Memory B cell (primary cell): ENCODE results near the gene WWTR1.

Source experiments
- ATAC-seq: fragments of 150-1000 bp; cut with Tn5 transposase; 2 replicates; pipeline ENCODE4 v1.10.0; 2021; ENCODE audit warnings: low read depth, mild to moderate bottlenecking, moderate library complexity
- DNase-seq, 2 donors: peaks; one replicate each; pipeline ENCODE4 v3.0.0; 2022; ENCODE audit warnings: low spot score in 2 of 2
- H3K27ac Mint-ChIP-seq: one replicate; pipeline ENCODE4 v1.8.0; 2022; ENCODE audit warnings: mild to moderate bottlenecking, moderate library complexity, mixed read lengths
- H3K27me3 Mint-ChIP-seq: one replicate; pipeline ENCODE4 v1.8.0; 2022; ENCODE audit warnings: mixed read lengths
- H3K36me3 Mint-ChIP-seq: one replicate; pipeline ENCODE4 v1.8.0; 2022; ENCODE audit warnings: mild to moderate bottlenecking, mixed read lengths
- H3K4me1 Mint-ChIP-seq: one replicate; pipeline ENCODE4 v1.8.0; 2022; ENCODE audit warnings: mixed read lengths
- H3K4me3 Mint-ChIP-seq: one replicate; pipeline ENCODE4 v1.8.0; 2022; ENCODE audit warnings: mild to moderate bottlenecking, moderate library complexity, mixed read lengths
- H3K9me3 Mint-ChIP-seq: one replicate; pipeline ENCODE4 v1.8.0; 2022; ENCODE audit warnings: mixed read lengths

The WWTR1 gene

DNA sequence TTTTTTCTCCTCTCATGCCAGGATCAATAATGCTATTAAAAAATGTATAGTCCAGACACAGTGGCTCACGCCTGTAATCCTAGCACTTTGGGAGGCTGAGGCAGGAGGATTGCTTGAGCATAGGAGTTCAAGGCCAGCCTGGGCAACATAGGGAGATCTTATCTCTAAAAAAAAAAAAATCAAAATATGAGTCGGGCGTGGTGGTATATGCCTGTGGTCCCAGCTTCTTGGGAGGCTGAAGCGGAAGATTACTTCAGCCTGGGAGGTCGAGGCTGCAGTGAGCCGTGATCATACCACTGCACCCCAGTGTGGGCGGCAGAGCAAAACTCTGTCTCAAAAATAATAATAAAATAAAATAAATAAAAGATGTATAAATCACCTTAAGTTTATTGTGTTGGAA, 75.4 kb downstream of the WWTR1 start:
- Mint-ChIP-seq H3K27ac (no peak overlapping the region), H3K27me3 (peaks cover 6% of the 10 kb centered on the region), H3K36me3 (no peaks in the 10 kb centered on the region), H3K4me1 (peaks cover 11% of the 10 kb centered on the region), H3K9me3 (no peaks in the 10 kb centered on the region), H3K4me3 (no peak overlapping the region)
- DNase-seq: no peak
- ATAC-seq: no peak

DNA sequence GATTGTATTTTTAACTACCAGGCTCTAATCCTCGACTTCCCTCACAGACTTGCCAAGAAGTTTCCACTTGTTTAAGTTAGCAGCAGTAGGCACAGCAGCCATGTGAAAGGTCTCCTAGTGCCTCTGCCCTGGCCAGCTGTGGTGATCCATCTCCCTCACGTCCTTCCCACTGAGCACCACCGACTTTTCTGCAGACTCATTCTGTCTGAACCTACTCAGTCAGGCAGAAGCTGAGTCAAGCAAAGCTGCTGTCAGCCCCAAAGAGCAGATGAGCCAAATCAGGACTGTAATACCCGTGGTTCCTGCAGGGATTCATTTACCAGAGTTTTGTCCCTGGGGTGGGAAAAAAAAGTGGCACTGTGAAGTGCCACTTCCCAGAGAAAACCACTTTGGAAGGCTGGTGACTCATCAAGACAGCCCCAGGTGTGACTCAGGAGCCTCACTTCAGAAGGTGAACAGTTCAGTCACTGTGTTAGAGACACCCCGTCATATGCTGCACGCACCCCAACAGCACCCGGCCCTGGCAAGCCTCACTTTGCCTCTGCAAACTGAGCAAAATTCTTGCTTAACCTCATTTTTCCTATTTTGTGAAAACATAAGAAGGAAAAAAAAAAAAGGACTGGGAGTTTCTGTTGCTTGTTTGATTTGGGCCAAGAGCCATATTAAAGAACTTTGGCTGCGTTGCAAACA, 76.0 kb downstream of the WWTR1 start:
- Mint-ChIP-seq H3K9me3 (no peaks in the 10 kb centered on the region), H3K27ac (no peak overlapping the region), H3K36me3 (no peaks in the 10 kb centered on the region), H3K4me1 (peaks cover 11% of the 10 kb centered on the region), H3K27me3 (peaks cover 4% of the 10 kb centered on the region), H3K4me3 (peak overlapping the region; percentile 1)
- ATAC-seq (no peak), DNase-seq (no peak)

DNA sequence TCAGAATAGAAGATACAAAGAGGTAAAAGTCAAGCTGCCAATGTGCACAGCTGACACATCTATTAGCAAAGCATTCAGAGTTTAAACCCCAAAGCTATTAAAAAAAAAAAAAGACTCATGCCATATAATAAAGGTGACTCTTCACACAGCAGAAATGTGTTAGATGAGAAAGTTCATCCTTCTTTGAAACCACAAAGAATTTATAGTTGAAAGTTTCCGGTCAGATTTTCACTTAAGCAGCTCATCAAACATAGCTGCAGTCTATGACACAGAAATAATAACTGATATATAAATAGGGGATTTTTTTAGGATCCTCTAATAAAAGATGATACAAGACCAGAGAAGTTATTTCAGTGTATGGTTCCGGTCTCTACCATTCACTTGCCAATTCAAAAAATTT, 76.6 kb downstream of the WWTR1 start:
- DNase-seq (no peak), ATAC-seq (no peak)
- Mint-ChIP-seq H3K27ac (no peak overlapping the region), H3K36me3 (no peaks in the 10 kb centered on the region), H3K9me3 (no peaks in the 10 kb centered on the region), H3K27me3 (peaks cover 3% of the 10 kb centered on the region), H3K4me1 (peaks cover 12% of the 10 kb centered on the region), H3K4me3 (no peak overlapping the region)

DNA sequence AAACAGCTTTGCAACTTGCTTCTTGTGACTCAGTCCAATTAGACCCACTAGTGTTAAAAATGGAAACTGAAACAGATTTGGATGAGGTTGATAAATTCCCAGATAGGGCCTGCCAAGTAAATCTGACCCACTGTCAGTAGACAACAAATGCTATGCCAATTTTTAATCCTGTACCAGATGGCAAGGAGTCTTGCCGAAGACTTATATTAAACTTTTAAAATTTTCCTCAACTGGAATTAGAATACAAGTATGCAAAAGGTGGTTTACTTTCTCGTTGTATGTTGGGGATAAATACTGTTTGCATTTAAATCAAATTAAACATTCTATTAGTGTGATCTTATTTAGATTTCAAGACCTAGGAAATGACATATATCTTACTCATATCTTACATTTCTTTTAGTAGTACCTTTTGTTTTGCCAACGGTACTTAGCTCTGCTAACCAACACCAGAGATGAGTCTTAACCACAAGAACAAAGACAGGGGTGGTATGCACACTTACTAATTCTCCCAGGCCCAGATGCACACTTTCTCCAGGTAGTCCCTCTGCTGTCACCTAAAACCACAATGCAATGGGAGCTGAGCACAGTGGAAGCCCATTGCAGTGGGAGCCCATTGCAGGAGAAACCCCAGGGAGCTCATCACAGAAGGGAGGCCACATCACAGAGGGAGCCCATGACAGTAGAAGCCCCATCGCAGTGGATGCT, 77.8 kb downstream of the WWTR1 start:
- H3K36me3 Mint-ChIP-seq: no peaks in the 10 kb centered on the region
- ATAC-seq (no peak), DNase-seq (no peak)
- no peaks in the 10 kb centered on the region for H3K9me3 Mint-ChIP-seq
- H3K27ac Mint-ChIP-seq: no peak overlapping the region
- peaks cover 11% of the 10 kb centered on the region for H3K4me1 Mint-ChIP-seq
- peaks cover 3% of the 10 kb centered on the region for H3K27me3 Mint-ChIP-seq
- H3K4me3 Mint-ChIP-seq: no peak overlapping the region

DNA sequence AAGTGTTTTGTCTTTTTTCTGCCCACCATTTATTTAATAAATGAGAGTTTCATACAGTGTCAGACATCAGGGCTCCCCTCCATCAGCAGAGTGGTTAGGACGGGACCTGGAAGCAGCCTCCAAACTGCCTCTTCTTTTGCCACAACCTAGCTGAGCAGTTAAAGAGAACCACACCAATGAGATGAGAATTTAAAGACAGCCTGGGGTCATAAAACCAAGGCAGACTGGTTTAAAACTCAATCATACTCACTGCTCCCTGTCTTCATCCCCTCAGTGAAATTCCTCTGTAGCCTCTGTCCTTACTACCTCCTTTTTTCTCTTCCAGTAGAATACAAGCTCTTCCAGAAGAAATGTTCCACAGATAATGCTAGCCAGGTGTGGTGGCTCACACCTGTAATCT, 78.7 kb downstream of the WWTR1 start:
- Mint-ChIP-seq H3K27me3 (peaks cover 3% of the 10 kb centered on the region), H3K4me1 (peaks cover 11% of the 10 kb centered on the region), H3K27ac (no peak overlapping the region), H3K36me3 (no peaks in the 10 kb centered on the region), H3K4me3 (no peak overlapping the region), H3K9me3 (no peaks in the 10 kb centered on the region)
- no peak for DNase-seq
- ATAC-seq: no peak

DNA sequence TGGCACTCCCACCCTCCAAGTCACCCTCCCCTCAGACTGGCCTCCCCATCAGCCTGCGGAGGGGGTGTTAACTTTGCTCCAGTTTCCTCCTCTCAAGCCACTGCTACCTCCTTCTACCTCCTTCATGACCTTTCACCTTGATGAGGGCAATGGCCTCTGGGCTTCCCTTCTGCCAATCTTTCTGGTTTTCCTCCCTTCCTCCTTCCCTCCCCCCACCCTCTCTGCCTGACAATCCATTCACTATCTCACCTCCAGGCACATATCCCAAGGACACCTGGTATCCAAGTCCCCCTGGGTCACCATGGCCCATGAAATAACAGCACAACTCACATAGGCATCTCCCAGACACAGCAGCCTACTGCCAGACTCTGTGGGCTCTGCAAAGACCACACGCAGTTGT, 80.0 kb downstream of the WWTR1 start:
- no peak overlapping the region for H3K27ac Mint-ChIP-seq
- H3K36me3 Mint-ChIP-seq: no peaks in the 10 kb centered on the region
- no peak for DNase-seq
- H3K4me3 Mint-ChIP-seq: no peak overlapping the region
- peaks cover 11% of the 10 kb centered on the region for H3K4me1 Mint-ChIP-seq
- H3K27me3 Mint-ChIP-seq: peaks cover 3% of the 10 kb centered on the region
- H3K9me3 Mint-ChIP-seq: no peaks in the 10 kb centered on the region
- ATAC-seq: no peak

DNA sequence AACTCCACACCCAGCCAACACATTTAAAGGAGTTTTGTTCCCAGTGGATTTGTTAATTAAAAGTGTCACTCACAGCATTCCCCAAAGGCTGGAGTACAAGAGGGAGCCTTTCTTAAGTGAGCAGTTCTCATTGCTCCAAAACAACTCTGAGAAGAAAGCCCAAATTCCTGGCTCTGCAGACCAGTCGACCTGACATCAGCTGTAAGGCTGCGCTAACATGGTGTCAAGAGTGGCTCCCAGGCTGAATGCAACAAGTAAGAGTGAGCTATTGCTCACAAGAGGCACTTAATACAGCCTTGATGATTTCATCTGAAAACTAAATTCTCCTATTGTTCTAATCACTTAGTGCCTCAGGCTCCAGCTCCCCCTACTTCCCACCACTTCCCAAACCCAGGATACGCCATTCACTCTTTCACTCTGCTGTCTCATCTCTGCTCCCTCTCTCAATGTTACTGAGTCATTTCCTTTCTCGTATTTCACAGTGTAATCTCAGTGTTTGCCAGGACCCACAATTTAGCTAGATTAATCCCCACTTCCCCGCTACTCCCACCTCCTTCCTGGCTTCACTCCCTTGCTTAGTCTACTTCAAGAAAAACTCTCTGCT, 81.8 kb downstream of the WWTR1 start:
- peaks cover 3% of the 10 kb centered on the region for H3K27me3 Mint-ChIP-seq
- H3K9me3 Mint-ChIP-seq: no peaks in the 10 kb centered on the region
- H3K4me3 Mint-ChIP-seq: no peak overlapping the region
- ATAC-seq (no peak), DNase-seq (no peak)
- no peak overlapping the region for H3K27ac Mint-ChIP-seq
- no peaks in the 10 kb centered on the region for H3K36me3 Mint-ChIP-seq
- H3K4me1 Mint-ChIP-seq: peaks cover 8% of the 10 kb centered on the region

DNA sequence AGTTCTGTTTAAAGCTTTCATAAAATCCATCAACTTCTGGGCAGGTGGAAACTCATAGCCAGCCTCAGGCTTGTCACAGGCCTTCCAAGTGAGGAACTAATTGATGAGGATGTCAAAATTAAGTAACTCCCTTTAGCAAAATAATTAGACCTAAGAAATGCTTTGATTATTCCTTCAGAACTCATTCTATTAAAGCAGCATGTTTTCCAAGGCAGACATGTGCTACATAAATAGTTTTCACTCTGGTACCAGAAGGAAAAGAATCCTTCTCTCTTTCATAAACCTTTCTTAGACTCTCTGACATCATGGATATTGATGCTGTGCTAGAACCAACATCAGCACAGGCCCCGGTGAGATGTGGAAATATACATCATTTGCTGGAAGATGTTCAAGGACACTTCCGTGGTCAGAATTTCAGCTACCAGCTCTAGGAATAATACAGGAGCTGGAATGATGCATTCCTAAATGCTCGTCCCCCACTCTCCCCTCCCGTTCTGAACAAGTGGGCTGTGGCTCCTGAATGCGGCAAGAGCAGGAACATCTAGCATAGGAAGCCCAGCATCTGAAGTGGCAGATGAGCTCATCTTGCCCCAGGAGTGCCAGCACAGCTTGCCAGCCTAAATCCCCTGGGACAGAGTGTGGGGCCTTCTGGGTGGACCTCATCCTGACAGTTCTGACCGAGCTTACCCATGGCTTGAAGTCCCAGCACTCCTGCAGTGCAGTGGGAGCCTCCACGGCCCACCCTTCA, 82.4 kb downstream of the WWTR1 start:
- Mint-ChIP-seq H3K4me3 (no peak overlapping the region), H3K9me3 (no peaks in the 10 kb centered on the region), H3K4me1 (peaks cover 5% of the 10 kb centered on the region), H3K36me3 (no peaks in the 10 kb centered on the region), H3K27me3 (peaks cover 4% of the 10 kb centered on the region), H3K27ac (no peak overlapping the region)
- DNase-seq: no peak
- no peak for ATAC-seq

DNA sequence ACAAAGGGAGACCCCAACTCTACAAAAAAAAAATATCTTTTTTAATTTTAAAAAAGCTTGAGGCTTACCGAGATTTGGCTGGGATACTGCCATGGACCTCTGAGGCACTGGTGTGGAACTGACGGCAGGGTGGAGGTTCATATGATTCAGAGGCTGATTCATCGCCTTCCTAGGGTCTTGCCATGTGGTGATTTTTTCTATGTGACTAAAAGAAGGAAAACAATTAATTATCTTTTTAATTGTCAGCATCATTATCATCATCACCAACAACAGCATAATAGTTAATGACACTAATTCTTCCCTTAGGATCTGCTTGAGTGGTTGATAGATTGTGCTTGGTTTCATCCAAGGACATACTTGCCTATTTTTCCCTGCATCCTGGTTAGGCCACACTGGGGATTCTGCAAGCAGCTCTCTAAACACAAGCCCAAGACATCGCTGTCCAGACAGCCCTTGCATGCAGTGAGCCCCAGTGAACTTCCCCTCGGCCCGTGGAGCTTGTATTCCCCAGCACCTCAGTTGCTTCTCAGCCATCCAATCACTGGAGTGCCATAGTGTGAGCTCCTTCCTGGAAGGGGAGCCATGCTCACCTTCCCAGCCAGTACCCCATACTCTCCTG, 84.9 kb downstream of the WWTR1 start:
- H3K36me3 Mint-ChIP-seq: no peaks in the 10 kb centered on the region
- ATAC-seq (no peak), DNase-seq (no peak)
- H3K27ac Mint-ChIP-seq: no peak overlapping the region
- no peak overlapping the region for H3K4me3 Mint-ChIP-seq
- H3K9me3 Mint-ChIP-seq: no peaks in the 10 kb centered on the region
- H3K27me3 Mint-ChIP-seq: peaks cover 3% of the 10 kb centered on the region
- H3K4me1 Mint-ChIP-seq: peaks cover 6% of the 10 kb centered on the region

DNA sequence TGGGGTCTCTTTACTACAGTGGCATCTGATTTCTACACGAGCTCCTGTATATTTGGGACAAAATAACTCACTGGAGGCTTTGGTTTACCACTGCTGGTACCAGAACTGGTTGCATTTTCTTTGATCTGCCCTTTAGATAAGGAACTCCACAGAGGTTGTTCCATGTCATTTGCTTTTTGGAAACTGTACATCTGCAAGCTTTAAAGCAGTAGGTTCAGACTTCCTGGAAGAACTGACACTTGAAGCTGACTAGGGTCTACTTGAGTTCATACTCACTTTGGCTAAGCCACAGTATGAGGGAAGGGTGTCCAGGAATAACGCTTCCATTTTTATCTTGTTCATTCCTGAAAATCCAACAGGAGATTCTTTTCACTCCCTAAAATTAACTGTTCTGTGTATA, 86.4 kb downstream of the WWTR1 start:
- no peaks in the 10 kb centered on the region for H3K9me3 Mint-ChIP-seq
- no peak for DNase-seq
- H3K4me3 Mint-ChIP-seq: no peak overlapping the region
- no peak overlapping the region for H3K27ac Mint-ChIP-seq
- H3K27me3 Mint-ChIP-seq: peaks cover 1% of the 10 kb centered on the region
- no peak for ATAC-seq
- peaks cover 6% of the 10 kb centered on the region for H3K4me1 Mint-ChIP-seq
- no peaks in the 10 kb centered on the region for H3K36me3 Mint-ChIP-seq

DNA sequence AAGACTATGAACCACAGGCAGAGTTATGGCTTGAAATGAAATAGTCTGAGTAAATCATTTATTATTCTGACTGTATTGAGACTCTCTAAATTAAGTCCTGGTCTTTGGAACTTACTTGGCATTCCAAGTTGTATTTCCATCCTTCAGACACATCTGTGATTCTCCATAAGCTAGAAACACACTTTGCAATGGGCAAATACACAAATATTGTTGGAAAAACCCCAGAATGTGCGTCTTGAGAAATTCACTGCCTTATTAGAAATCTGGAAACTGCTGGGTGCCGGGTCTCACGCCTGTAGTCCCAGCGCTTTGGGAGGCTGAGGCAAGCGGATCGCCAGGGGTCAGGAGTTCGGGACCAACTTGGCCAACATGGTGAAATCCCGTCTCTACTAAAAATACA, 87.8 kb downstream of the WWTR1 start:
- ATAC-seq (no peak), DNase-seq (no peak)
- no peak overlapping the region for H3K4me3 Mint-ChIP-seq
- peaks cover 1% of the 10 kb centered on the region for H3K27me3 Mint-ChIP-seq
- peaks cover 3% of the 10 kb centered on the region for H3K4me1 Mint-ChIP-seq
- no peaks in the 10 kb centered on the region for H3K36me3 Mint-ChIP-seq
- no peaks in the 10 kb centered on the region for H3K9me3 Mint-ChIP-seq
- H3K27ac Mint-ChIP-seq: no peak overlapping the region

DNA sequence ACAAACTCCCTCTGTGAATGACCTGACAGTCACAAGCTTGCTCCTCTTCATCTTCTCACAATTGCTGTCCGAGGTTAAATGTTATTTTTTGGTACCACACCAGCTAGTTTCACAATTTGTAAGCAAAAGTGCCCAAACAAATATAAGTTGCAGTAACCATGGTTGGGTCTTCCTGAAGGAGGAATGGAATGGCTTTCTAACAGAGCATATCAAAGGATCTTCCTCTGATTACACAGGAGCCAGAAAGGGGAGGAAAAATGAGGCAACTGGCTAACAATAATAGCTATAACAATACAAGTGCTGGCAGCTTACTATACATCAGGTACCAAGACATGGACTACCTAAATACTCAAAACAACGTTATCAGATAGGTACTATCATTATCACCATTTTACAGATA, 90.4 kb downstream of the WWTR1 start:
- no peak for DNase-seq
- Mint-ChIP-seq H3K4me1 (peaks cover 2% of the 10 kb centered on the region), H3K27me3 (peaks cover 1% of the 10 kb centered on the region), H3K9me3 (no peaks in the 10 kb centered on the region), H3K27ac (no peak overlapping the region), H3K4me3 (no peak overlapping the region), H3K36me3 (no peaks in the 10 kb centered on the region)
- ATAC-seq: no peak

DNA sequence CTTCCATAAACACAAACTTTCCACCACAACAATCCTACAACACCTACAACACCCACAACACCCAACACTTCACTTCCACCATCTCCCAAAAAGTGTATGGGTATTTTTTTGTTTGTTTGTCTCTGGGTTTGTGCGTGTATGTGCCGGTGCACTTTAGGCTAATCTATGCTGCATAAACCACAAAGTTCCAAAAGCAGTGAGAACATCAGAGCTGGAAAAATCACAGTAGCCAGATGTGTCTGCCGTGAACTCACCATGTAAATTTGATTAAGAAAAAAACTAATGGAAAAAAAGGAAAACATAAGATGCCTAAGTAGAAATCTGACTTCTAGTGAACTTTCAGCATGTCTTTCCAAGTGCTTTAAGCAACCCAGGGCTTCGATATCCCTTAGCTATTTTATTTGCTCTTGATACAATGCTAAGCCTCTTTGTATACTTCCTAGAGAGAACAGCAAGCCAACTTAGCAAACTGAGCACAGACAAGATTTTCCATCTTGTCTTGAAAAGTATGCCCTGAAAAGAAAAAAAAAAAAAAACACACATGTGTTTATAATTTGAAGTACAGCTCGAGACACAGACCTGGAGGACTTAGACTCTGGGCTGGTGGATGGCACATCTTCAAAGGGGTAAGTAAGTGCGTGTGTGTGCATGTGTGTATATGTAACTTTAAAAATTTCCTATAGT, 91.4 kb downstream of the WWTR1 start:
- no peaks in the 10 kb centered on the region for H3K9me3 Mint-ChIP-seq

More for the DNA sequence above, 91.4 kb downstream of the WWTR1 start:
- H3K4me3 Mint-ChIP-seq: no peak overlapping the region
- peaks cover 2% of the 10 kb centered on the region for H3K4me1 Mint-ChIP-seq
- peaks cover 1% of the 10 kb centered on the region for H3K27me3 Mint-ChIP-seq
- no peaks in the 10 kb centered on the region for H3K36me3 Mint-ChIP-seq
- no peak overlapping the region for H3K27ac Mint-ChIP-seq
- DNase-seq: no peak
- no peak for ATAC-seq
